KG1 (cell line): ENCODE measurements around the gene C20orf96.

Source experiments
- DNase-seq: peaks from one replicate; lab custom pipeline; 2025; lab: John Stamatoyannopoulos, UW

The C20orf96 gene

GRCh38 chr20:312067-312466 is 21.5 kb upstream of the C20orf96 start:
- no peak for DNase-seq

GRCh38 chr20:311609-312008 is 21.1 kb upstream of the C20orf96 start:
- no peak for DNase-seq

- DNase-seq, result no peak
Measured at GRCh38 chr20:310645-311044, 20.1 kb upstream of the C20orf96 start.

GRCh38 chr20:309841-310644 is 19.5 kb upstream of the C20orf96 start:
- no peak for DNase-seq

GRCh38 chr20:309306-309840 is 18.8 kb upstream of the C20orf96 start:
- no peak for DNase-seq

GRCh38 chr20:308427-309038 is 18.0 kb upstream of the C20orf96 start:
- no peak for DNase-seq

GRCh38 chr20:305745-306144 is 15.2 kb upstream of the C20orf96 start:
- no peak for DNase-seq

GRCh38 chr20:301886-302848 is 11.6 kb upstream of the C20orf96 start:
- DNase-seq, result no peak

- no peak for DNase-seq
Measured at GRCh38 chr20:300345-300990, 9.9 kb upstream of the C20orf96 start.

- DNase-seq, result no peak
Measured at GRCh38 chr20:298776-299391, 8.3 kb upstream of the C20orf96 start.

- no peak for DNase-seq
Measured at GRCh38 chr20:297925-298775, 7.6 kb upstream of the C20orf96 start.

GRCh38 chr20:297098-297924 is 6.8 kb upstream of the C20orf96 start, which contains the start of gene ZCCHC3:
Gene ZCCHC3 (plus strand): TSS chr20:297570. CDS start chr20:297587, 17 bp downstream.
- DNase-seq, result peak; percentile 75

GRCh38 chr20:295804-296203 is 5.3 kb upstream of the C20orf96 start:
- DNase-seq, result no peak

GRCh38 chr20:294602-295001 is 4.1 kb upstream of the C20orf96 start:
- no peak for DNase-seq

- no peak for DNase-seq
Measured at GRCh38 chr20:289693-290083, 862 bp downstream of the C20orf96 start.

- no peak for DNase-seq
Measured at GRCh38 chr20:288956-289692, 1.4 kb downstream of the C20orf96 start.

GRCh38 chr20:286508-286907 is 4.0 kb downstream of the C20orf96 start:
- no peak for DNase-seq

- DNase-seq, result no peak
Measured at GRCh38 chr20:284172-284571, 6.4 kb downstream of the C20orf96 start.
